Stimulated activated CD4-positive, alpha-beta T cell treated with anti-CD3 and anti-CD28 coated beads, Interleukin-12 subunit alpha, Interleukin-12 subunit beta, amount 100 ng/mL, for 48 hours (primary cell): ENCODE data around the gene C4orf54.

Experiments
- DNase-seq, 3 donors: peaks; one replicate each; pipeline ENCODE4 v3.0.0-alpha.2; 2020; ENCODE audit warnings: low read depth in 2 of 3, low spot score in 1 of 3

C4orf54 gene

DNA sequence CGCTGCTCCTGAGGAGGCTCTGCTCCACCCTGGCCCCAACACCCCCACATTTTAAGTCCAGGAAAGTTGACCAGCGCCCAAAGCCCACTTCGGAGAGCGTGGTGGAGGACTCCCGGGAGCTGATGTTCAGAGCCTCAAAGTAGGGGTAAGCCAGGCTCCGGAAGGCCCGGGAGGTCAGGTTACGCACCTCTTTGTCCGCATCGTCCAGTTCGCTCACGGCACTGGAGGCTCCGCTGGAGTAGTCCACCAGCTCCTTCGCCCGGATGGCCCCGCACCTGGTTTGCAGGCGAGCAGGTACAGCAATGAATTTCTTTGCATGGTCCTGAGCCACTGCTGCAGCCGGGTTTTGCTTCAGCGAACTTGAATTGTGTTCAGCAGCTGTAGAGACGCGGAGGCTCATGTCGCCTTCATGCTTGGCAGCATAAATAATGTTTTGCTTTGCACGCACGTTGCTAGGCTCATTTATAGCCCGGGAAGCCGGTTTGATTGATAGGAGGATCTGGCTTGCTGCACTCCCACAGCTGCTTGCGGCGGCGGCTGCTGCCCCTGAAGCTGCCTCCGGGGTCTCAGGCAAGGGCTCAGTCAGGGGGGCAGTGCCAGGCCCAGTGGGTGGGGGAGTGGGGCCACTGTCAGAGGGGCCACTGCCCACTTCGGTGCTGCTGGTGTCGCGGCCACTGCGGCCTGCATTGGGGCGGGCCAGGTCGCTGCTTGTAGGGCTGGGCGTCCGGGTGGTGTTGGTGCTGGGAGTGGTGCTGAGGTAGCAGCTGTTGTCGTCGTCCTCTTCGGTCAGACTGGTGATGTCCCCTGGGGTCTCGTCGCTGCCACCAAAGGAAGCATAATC is 4.8 kb downstream of the C4orf54 start:
- no peak for DNase-seq

DNA sequence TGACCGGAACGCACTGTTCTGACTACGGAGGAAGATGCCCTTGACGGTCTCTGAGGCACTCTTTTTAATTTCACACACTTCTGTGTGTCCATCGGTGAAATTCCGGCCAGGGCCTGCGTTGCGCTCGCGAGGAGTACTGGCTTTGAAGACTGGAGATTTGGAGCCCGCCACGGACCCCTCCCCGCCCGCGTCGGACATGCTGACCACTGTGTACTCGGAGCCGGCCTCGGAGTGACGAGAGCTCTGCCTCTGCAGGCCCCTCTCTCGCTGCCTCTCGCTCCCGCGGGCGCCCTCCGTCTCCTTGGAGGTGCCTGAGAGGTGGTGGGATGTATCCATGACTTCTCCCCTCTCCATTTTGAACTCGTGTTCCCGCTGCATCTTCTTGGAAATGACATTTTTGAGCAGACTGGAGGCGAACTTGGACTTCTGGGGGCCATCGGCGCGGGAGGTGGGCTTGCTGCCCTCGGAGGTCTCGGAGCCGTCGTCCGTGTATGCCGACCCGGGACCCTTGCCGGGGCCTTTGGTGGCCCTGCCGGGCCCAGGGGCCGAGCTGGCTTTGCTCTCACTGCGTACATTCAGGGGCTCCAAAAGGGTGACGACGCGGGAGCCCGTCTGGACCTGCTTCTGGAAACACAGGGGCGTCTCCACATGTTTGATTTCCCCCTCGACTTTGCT is 5.7 kb downstream of the C4orf54 start:
- DNase-seq: no peak

DNA sequence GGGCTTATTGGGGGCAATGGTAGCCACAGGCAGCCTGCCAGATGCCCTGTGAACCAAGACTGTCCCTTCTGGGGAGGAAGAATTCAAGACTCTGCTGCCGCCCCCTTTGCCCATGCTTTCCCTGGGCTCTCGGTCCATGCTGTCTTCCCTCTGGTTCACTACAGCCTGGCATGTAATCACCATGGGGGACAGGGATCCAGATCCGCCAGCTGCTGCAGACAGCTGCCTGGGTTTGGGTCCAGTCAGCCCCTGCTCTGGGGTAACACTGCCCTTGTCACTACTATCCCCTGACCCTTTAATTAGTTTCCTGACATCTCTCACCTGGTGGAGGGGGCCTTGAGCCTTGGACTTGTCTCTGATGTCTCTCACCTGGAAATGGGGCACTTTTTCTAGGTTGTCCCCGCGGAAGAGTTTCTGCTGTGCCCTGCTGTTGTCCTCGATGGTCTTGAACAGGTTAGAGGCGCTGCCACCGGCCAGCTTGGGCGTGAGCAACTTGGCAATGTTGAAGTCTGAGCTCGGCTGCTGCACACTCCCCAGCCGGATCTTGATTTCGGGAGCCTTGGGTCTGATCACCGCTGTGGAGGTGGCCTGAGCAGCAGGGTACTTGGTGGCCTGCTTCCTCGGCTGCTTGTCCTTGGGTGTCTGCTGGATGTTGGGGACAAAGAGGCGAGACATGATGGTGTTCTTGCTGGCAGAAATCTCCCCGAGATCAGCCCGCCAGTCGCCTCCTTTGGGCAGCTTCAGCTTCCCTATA is 6.4 kb downstream of the C4orf54 start:
- DNase-seq: no peak

DNA sequence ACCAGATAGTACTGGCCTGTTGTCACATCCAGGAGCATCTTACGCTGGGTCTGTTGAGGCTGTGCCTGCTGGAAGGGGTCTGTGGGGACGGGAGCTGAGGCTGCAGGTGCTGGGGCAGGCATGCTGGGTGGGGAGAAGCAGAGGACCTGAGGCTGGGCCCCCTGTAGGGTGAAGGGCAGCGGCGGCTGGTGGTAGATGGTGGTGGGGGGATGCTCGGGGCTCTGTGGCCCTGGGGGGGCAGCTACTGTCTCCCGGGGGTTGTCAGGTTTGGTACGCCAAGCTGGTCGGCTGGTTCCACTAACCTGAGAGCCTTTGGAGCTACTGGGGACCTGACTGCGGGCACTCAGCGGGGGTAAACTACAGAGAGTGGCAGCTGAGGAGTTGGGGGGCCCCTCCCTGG is 7.8 kb downstream of the C4orf54 start:
- DNase-seq: no peak

DNA sequence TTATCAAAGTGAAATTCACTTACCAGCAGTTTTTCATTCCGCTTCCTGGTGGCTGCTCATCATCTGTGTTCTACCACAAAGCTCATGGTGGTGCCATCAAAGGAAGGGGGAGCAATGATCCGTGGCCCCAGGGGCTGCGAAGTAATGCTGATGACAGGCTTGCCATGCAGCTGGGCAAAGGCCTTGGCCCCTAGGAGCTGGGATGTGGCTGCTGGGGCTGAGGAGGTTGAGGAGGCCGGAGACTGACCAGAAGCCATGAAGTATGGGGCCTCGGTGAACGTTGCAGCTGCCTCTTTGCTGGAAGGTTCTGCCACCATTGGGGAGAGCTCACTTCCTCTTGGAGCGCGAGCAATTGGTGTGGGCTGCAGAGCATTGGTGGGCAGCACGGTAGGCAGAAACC is 8.4 kb downstream of the C4orf54 start:
- DNase-seq: no peak

GRCh38 chr4:99648321-99648720 is 9.3 kb downstream of the C4orf54 start:
- no peak for DNase-seq

DNA sequence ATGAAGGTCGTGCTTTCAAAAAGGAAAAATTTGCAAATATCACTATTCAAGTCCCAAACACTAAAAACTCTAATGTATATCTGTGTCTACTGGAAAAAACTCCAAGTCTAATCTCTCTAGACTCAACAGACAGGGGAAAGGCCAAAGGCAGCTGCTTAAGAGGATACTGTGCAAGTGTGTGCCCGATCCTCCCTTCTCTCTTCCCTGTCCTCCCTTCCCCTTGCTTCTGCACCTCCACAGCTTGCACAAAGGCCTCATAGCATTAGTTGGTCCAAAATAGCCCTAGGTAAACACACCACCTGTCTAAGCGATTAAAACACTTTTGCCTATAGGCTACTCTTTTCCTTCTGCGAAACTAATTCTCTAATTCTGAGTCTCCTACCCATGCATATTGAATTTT is 10.6 kb downstream of the C4orf54 start:
- DNase-seq: no peak

DNA sequence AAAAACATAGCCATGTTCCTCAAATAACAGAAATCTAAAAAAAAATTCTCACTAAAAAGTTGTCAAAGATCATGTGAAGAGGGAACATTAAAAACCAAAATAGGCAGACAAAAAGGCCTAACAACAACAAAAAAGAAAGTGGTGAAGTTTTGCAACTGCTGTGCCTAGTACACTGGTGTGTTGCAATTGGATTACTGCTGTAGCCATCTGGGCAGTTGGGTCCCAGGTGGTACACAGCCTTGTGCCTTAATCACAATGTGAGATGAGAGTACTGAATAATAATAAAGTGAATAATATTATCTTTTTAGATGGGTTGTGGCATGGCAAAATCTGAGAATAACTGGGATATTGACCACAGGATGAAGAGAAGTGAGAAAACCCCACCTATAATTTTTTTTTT is 12.0 kb downstream of the C4orf54 start:
- no peak for DNase-seq

- DNase-seq: no peak
These were observed 12.6 kb downstream of the C4orf54 start for GRCh38 chr4:99645036-99645435.

- no peak for DNase-seq
These were observed 13.2 kb downstream of the C4orf54 start for GRCh38 chr4:99644453-99644852.

DNA sequence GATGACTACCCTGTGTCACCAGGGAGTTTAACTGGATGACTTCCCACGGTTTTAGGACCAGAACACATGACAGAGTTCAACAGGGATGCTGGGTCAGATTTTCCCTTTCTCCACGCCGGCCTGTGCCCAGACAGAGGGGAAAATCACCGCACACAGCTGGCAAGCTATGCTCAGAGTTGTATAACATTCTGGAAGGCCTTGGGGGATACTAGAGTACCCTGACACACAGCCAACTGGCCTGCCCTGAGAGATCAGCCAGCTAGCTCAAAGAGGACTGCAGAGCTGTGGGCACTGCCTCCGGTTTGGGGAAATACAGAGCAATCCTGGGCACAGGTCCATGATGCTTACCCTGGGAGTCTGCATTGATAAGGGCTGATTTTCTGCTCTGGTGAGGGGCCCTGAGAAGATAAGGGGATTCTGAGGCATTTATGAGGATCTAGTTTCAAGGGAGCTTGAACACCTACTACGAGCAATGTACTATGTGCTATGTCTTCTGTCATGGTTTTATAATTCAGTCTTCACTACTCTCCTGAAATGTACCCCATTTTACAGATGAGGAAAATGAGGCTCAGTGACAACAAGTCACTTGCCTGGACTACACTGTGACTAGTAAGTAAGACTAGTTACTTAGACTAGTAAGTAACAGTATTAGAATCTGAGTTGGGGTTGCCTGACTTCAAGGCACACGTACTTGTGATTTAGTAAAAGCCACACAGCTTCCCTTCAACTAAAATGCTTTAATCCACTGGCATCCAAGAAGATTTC is 14.7 kb downstream of the C4orf54 start:
- no peak for DNase-seq

DNA sequence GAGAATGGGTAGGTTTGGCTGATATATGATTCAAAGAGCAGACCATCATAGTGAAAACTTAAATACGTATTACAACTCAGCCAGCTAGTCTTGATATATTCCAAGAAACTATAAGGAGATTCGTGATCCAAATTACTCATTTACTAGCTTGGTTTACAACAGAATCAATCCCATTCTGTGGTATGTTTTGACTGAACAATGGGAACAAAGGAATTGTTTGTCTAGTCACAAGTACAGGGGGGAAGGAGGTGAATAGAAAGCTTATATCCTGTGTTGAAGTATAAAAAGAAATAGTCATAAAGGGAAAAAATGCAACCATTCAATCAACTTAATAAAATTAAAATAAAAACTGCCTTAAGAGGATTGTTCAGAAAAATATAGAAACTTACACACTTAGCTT is 17.0 kb downstream of the C4orf54 start:
- no peak for DNase-seq

DNA sequence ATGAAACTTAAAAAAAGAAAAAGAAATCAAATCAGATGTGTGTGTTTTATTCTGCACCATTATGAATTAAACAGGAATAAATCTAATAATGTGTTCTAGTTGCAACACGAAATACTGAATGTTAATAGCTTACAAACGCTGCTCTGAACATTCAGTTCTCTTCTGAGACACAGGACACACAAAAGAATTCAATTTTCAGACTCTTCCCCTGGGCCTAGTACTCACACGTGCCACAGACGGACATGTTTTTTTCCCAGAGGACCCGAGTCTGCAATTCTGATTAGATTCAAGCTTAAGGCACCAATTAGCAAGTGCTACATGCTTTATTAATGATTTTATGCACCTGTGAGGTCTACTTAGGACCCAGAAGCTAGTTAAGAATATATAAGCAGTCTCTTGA is 20.5 kb downstream of the C4orf54 start:
- no peak for DNase-seq

GRCh38 chr4:99636422-99636821 is 21.2 kb downstream of the C4orf54 start:
- DNase-seq: no peak

DNA sequence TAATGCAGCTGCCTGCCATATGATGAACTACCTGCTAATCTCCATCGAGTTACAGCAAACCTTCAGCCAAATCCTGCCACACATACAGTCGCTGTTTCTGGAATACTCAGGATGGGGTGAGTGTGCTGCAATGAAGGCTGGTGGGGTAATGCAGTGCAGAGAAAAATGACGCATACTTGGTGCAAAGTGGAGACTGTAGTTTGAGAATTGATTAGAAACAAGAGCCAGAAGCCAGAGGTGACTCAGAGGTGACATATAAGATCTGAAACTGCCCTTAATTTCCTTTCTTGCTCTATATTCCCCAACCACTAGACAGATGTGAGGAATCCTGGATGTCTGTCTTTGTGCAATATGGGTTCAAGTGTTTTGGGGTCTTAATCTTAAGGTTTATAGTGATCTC is 22.0 kb downstream of the C4orf54 start:
- DNase-seq: no peak

- DNase-seq: no peak
These were observed 22.8 kb downstream of the C4orf54 start for GRCh38 chr4:99634742-99635360.

- DNase-seq: no peak
These were observed 23.9 kb downstream of the C4orf54 start for GRCh38 chr4:99633772-99634171.

DNA sequence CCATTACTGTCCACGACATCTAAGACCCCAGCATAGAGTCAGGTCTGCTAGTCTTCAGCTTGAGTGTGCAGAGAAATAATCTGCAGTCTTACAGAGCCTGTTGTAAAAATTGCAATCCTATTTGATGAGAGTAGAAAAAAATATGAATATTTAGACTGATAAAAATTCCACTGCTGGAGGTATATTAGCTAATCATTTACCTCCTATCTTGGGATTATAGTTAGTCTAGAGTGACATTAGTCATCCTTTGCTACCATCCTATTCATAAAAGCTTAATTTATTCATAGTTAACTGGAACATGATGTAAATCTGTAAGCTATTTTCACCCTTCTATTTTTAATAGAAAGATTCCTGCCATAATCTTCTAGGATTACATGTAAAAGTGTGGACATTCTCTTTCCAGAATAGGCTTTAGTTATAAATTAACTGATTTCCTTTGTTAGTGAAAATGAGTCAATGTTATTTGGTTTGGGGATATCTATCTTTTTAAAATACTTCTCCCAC is 26.7 kb downstream of the C4orf54 start:
- no peak for DNase-seq

DNA sequence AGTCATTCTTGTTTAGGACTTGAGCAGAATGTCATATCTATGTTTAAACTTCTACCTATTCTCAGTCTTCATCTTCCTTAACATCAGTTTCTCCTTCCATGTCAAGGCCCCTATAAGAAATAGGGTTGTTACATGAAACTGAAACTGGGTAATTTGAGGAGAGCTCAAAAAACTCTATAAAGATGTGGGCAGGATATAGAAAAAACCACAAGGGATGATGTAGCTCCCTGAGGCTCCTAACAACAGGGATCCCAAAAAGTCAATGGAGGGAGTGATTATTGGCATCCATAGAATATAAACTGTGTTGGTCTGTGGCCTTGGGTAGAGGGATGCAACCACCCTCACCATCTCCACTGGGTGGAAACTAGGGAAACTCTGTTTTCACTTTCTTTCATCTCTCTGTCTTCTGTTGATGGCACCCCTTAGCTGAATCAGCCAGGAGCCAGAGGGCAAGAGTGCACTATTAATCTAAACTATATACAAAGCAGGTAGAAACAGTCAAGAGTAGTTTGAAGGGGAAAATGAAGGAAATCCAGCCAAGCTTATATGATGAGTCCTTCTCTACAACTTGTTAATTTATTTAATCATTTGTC is 27.6 kb downstream of the C4orf54 start:
- DNase-seq: no peak

DNA sequence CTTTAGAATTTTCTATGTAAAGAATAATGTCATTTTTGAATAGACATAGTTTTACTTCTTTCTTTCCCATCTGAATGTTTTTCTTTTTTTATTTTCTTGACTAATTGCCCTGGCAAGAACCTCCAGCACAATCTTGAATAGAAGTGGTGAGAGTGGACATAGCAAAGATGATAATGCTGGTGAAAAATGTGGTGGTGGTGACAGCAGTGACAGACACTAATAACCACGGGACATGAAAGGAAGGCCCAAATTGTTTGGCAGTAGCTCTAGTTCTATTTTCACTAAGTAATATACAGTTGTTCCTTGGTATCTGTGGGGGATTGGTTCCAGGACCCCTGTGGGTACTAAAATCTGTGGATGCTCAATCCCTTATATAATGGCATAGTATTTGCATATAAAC is 29.6 kb downstream of the C4orf54 start:
- no peak for DNase-seq
